NOMO-1 treated with dmso at 0.1 percent for 144 hours (cell line): ENCODE measurements around the gene GXYLT2.
"Not testable (repeated sequence)": the region's sequence is repeated elsewhere in the genome, so short reads cannot be mapped to it uniquely, and the experiment has no call there.

Experiments
- DNase-seq: peaks from one replicate; lab custom pipeline; 2025; ENCODE audit not compliant: unreplicated experiment; lab: John Stamatoyannopoulos, UW

GXYLT2 gene

DNA sequence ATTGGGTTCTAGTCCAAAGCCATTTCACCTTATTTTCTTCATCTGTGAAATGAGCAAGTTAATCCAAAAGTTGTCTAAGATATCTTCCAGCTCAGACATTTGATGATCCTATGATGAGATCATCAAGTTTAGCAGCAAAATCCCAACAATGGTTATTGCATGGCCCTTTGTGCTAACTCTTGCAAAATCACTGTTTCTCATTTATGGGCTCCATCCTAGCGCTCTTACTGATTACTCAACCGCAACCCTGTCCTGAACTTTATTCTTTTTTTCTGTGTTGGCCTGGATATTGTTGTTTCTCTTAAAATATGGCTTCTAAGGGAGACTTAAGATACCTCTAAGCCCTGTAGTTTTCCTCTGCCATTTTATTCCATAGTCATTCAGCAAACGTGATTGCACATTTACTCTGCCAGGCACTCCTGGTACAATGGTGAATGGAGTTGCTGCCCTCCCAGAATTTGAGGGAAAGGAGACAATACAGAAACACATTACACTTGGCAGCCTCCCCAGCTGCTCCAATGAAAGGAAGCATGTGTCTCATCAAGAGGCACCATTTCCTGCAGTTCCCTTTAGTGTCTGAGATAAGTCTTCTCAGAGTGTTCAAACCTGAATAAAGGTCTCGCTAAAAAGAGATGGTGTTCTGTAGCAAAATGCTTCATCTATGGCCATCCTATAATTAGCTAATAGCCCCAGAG lies 4.4 kb downstream of the GXYLT2 start:
- no peak for DNase-seq

DNA sequence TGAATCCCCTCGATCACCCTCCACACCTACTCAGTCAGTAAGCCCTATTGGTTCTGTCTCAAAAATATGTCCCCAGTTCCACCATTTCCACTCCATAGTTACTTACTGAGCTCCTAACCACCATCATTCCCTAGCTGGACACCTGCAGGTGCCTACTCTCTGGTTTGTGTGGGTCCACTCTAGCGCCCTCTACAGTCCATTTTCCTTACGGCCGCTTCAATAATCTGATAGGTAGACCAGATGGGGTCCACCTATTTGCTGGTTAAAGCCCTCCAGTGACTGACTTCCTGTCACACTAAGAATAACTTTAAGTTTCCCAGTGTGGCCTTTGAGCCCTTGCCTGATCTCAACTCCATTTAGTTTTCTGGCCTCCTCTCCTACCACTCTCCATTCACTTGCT lies 5.0 kb downstream of the GXYLT2 start:
- no peak for DNase-seq

DNA sequence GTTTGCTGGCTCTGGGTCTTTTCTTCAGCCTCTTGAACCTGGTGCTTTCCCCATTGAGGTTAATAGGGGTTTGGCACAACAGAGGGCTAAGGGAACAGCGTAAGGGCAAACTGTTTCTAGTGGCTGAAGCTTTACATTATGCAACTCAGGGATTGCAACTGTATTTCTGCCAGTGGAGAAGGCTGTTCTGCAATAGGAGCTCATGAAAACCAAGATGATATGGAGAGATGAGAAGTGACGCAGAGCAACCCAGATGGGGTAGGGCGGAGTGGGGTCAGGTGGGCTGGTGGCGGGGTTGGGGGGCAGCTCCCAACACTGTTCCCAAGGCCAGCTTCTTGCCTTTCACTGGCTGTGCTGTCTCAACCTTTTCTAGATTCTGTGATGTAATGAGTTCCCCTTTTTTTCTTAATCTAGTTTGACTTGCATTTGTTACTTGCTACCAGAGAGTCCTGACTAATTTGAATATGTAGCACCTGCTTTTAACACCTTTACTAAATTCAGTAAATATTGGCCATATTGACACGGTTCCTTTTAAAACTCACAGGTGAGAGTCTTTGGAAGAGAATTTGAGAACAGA lies 7.2 kb downstream of the GXYLT2 start:
- DNase-seq, result peak; percentile 54

DNA sequence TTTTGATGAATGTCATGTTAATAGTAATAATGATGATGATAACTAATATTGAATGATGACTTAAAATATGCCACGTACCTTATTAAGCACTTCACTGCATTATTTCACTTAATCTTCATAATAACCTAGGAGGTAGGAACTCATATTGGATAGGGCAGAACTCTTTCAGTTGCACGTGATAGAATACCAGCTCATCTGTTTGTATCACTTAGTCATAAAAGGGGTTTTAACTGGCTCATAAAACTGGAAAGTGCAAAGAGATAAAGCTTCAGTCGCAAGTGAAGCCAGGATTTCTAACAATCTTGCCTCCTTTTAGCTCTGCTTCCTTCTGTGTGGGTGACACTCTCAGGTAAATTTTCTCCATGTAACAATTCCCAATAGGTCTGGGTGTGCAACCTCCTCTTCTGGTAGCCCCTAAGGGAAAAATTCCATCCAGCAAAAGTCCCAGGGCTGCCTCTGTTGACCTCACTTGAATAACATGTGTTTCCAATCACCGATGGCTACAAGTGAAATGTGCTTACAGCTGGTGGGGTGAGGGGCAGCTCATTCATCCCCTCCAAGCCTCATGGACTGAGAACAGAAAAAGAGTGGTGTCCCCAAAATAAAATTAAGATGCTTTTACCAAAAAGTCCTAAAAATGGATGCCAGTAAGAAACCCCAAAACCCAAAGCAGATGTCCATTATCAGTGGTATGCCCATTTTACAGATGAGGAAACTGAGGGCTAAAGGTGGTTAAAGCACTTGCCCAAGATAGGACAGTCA lies 9.3 kb downstream of the GXYLT2 start:
- DNase-seq, result no peak

DNA sequence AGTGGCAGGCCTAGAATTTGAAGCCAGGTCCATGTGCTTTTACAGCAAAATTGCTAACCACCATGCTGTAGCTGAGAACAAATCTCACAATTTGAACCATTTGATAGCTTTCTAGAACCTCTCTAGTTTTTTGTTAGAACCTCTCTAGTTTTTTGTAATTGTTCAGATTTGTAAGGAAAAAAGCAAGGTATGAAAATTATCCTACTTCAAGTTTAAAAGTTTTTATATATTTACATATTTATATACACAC lies 9.8 kb downstream of the GXYLT2 start:
- no peak for DNase-seq

DNA sequence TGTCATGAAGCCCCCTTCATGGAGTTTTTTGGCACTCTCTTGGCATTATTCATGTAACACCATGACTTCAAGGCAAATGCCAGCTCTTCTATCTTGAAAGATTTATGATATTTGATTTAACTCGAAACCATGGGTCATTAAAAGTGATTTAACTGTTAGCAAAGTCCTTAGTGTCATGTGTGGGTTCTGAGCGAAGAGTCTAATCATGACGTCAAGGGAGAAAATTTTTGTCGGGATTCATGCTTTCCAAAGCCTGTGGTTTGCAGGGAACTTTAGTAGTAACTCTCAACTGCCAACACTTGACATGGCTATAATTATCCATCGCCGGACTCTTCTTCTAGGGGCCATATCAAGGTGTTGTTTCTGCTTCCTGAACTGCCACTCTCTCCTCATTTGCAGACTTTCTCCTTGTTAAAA lies 11.5 kb downstream of the GXYLT2 start:
- no peak for DNase-seq

DNA sequence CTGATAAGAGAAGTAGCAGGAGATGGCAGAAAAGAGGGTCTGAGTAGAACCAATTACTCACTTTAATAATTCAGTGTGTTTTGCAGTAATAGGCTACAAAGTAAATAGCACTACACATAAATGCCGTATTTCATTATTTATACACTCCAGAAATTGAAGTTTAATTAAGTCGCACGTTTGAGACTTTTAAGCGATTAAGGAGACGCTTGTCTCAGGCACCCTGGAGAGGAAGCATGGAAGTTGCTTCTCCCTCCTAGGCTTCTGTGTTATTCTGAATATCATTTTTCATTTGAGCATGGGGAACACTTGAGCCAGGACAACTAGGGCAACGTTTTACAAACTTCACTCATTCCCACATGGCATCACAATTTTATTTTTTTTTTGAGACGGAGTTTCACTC lies 12.2 kb downstream of the GXYLT2 start:
- no peak for DNase-seq

DNA sequence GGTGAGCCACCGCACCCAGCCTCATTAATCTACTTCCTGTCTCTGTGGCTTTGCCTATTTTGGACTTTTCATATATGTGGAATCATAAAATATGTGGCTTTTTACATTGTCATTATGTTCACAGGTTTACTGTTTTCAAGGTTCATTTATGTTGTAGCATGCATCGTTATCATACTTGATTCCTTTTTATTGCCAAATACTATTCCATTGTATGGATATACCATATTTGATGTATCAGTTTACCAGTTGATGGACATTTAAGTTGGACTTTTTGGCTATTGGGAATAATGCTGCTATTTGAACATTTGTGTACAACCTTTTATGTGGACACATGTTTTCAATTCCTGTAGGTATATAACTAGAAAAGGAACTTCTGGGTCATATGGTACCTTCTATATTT lies 14.0 kb downstream of the GXYLT2 start:
- no peak for DNase-seq

DNA sequence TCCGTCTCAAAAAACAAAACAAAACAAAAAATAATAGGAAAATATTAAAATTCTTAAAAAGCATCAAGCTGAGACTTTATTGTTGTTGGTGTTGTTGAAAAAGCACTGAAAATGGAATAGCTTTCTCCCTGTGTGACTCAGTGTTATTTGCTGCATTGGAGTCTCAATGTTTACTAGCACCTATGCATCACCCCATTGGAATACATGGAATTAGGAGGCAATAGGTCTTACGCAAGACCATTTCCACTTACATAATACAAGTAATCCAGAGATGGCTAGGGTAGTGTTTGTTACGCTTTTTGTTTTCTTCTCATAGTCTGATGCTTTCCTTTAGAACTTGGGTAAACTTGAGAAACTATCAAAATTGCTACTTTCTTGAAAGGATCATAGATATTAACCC lies 15.2 kb downstream of the GXYLT2 start:
- DNase-seq, result no peak

DNA sequence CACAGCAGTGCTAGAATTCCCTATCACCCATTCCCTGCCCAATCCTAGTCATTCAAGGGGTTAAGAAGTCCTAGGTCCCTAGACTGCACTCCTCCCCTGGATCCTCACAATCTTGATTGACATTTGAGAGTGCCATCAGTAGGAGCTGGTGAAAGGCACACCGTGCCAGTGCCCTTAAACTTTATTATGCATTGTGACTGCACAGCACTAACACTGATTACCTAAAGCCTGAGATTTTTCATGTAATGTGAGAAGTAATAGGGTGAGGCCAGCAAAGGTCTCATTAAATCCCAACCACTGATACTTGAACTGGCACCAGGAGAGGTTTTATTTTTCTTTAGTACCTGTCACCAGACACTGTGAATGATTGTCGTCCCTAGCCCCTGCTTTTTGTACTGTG lies 16.3 kb downstream of the GXYLT2 start:
- DNase-seq, result no peak

DNA sequence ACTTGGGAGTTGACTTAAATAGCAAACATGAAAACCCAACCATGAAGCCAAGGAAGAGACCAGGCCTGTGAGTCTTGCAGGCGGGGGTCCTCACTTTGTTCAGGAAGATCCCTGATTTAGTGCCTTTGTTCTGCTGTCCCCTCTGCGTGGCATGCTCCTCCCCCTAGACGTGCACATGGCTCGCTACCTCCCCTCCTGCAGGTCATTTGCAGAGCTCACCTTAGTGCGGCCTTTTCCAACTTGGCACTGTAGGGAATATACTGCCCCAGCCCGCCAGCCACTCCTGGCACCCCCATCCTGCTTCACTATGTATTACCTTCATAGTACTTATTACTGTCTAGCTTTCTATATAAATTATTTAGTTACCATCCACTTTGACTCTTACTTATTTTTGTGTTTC lies 18.3 kb downstream of the GXYLT2 start:
- DNase-seq, result no peak

DNA sequence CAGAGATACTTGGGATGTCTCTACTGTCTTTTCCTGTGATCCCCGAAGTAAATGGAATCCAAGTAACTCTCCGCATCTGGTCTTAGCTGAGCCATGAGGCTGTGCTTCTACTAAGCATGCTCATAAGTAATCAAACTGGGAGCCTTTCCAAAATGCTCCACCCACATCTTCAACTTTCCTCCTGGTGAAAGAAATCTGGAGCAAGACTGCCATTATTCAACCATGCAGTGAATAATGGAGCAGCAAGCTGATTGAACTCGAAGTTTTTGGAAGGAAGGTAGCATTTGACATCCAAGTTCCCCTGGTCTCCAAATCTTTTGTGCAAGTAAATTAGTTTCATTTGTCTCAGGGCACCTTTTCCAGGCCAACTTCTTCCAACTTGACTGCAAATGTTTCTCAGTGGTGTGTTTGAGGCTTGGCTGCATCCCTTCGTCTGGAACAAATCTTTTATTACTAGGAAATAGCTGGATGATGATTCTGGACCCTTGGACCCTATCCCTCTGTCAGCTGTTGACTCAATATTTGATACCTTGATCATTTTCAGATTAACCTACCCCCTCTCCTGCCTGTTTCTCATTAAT lies 19.4 kb downstream of the GXYLT2 start:
- no peak for DNase-seq

DNA sequence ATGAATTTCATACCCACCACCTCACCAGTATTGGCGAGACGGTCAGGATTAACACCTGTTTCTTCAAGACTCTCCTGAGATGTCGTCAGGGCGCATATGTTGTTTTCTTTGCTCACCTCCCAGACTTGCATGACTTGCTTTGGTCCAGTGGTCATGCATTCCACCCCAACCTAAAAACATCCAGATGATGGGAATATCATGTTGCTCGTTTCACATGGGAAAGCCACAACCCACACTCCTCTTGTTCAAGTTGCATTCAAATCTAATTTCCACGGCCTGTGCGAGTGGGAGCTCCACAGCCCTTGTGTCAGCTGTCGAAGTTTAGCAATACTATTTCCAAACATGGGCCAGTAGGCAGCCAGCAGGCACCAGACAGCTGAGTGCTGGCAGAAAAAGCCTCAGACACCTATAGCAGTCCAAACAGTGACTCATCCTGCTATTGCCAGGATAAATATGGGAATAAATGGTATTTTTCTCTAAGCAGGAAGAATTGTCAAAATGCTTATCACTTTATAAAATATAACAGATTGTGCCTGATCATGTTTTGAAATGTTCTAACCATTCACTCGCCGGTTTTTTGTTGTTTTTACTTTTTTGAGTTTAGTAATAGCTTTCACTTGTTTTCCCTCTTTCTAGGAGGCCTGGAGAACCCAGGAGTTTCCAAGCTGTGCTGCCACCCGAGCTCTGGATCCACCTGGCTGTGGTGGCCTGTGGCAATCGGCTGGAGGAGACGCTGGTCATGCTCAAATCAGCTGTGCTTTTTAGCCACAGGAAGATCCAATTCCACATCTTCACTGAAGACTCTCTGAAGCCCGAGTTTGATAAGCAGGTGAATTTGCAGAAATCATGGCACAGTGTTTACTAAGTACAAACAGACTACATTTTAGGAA lies 20.1 kb downstream of the GXYLT2 start:
- DNase-seq, result no peak

DNA sequence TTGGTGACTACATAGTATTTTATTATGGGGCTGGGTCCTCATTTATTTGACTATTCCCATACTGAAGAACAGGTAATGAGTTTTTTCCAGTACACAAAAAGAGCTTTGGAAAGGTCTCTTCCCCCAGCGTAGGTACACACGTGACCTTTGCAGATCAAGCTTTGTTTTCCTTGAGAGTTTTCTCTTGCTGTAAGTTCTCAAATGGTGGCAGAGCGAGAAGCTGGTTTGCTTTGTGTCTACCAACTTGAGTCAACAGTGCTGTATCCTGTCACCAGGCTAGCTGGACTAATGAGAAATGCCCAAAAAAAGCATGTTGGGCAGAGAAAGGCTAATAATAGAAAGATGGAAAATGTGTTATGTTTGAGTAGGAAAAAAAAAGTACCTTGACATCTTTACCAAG lies 21.7 kb downstream of the GXYLT2 start:
- DNase-seq, result no peak

DNA sequence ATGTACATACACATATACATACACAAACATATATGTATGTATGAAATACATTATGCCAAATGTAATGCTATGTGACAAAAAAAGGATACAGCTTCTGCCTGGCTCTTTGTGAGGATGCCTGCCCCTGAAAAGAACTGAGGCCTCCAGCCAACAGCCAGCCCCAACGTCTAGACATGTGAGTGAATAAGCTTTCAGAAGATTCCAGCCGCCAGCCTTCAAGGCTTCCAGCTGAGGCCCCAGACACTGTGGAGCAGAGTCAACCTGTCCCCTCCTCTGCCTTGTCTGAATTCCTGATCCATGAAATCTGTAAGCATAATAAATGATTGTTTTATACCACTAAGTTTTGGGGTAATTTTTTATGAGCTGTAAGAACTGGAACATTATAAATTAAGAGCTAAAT lies 24.7 kb downstream of the GXYLT2 start:
- no peak for DNase-seq

DNA sequence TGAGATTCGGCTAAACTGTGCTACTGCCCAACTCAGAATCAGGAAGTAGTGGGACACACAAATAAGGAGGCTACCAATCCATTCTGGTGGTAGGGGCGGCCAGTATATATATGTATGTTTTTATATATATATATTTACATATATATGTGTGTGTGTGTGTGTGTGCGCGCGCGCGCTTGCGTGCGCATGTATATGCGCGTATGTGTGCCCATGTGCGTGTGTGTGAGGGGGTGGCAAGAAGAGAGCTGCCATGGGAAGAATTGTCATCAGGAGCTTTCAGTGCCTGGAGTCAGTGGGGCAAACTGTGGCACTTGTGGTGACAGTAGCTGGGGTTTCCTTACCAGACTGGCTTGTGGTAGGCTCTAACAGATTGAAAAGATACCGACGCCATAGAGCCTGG lies 26.5 kb downstream of the GXYLT2 start:
- no peak for DNase-seq

DNA sequence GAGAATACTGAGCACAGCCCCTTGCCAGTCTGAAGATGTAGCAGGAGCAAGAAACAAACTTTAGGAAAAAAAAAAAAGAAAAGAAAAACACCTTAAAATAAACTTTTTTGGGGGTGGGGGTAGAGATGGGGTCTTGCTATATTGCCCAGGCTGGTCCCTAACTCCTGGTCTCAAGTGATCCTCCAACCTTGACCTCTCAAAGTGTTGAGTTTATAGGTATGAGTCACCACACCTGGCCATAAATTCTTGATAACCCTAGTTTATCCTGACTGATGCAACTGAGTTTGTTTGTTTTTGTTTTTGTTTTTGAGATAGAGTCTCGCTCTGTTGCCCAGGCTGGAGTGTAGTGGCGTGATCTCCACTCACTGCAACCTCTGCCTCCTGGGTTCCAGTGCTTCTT lies 28.4 kb downstream of the GXYLT2 start:
- DNase-seq, result no peak

DNA sequence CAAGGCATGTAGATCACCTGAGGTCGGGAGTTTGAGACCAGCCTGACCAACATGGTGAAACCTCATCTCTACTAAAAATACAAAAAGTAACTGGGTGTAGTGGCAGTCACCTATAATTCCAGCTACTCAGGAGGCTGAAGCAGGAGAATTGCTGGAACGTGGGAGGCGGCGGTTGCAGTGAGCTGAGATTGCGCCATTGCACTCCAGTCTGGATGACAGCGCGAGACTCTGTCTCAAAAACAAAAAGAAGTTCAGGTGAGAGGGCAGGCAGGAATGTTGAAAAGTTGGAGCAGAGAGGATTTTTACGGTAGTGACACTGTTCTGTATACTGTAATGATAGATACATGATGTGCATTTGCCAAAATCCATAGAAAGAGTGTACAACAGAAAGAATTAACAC lies 31.7 kb downstream of the GXYLT2 start:
- no peak for DNase-seq

DNA sequence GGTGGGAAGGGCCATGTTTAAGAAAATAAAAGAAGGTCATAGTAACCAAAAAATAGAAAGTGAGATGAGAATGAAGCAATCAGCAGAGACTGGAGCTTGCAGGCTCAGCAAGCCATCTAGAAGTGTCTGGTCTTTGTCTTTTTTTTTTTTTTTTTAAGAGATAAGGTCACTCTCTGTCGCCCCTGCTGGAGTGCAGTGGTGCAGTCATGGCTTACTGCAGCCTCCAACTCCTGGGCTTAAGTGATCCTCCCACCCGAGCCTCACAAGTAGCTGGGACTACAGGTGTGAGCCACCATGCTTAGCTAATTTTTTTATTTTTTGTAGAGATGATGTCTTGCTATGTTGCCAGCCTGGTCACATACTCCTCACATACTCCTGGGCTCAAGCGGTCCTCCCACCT lies 36.2 kb downstream of the GXYLT2 start:
- DNase-seq, result no peak

DNA sequence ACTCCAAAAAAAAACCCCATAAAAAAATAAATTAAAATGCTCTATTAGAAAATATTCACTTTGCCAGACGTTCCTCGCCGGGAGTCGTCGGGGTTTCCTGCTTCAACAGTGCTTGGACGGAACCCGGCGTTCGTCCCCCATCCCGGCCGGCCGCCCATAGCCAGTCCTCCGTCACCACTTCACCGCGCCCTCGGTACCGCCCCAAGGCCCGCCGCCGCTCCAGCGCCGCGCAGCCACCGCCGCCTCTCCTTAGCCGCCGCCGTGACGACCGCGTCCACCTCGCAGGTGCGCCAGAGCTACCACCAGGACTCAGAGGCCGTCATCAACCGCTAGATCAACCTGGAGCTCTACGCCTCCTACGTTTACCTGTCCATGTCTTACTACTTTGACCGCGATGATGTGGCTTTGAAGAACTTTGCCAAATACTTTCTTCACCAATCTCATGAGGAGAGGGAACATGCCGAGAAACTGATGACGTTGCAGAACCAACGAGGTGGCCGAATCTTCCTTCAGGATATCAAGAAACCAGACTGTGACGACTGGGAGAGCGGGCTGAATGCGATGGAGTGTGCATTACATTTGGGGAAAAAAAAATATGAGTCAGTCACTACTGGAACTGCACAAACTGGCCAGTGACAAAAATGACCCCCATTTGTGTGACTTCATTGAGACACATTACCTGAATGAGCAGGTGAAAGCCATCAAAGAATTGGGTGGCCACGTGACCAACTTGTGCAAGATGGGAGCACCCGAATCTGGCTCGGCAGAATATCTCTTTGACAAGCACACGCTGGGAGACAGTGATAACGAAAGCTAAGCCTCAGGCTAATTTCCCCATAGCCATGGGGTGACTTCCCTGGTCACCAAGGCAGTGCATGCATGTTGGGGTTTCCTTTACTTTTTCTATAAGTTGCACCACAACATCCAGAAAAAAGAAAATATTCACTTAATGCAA lies 41.2 kb downstream of the GXYLT2 start:
- DNase-seq, result not testable (repeated sequence)
